Kidney tubule cell (primary cell): ENCODE data around the gene REEP3.

Source experiments
- DNase-seq: peaks from one replicate; pipeline ENCODE4 v3.0.0-alpha.2; 2018; ENCODE audit warnings: low spot score

REEP3 gene

DNA sequence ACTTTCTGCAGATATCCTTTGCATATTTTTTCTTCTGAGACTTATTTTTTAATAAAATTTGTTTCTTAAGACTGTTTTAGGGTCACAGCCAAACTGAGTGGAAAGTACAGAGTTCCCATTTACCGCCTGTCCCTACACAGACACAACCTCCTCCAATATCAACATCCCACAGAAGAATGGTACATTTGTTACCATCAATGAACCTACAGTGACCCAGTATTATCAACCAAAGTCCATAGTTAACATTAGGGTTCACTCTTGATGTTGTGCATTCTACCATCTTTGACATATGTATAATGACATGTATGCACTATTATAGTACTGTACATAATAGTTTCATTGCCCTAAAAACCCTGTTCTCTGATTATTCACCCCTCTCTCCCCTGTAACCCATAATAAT lies 14.6 kb upstream of the REEP3 start:
- no peak for DNase-seq

GRCh38 chr10:63515002-63515763 lies 6.0 kb upstream of the REEP3 start:
- peak; percentile 64 for DNase-seq

- DNase-seq, result no peak
Observed at GRCh38 chr10:63516207-63516606, 5.0 kb upstream of the REEP3 start.

DNA sequence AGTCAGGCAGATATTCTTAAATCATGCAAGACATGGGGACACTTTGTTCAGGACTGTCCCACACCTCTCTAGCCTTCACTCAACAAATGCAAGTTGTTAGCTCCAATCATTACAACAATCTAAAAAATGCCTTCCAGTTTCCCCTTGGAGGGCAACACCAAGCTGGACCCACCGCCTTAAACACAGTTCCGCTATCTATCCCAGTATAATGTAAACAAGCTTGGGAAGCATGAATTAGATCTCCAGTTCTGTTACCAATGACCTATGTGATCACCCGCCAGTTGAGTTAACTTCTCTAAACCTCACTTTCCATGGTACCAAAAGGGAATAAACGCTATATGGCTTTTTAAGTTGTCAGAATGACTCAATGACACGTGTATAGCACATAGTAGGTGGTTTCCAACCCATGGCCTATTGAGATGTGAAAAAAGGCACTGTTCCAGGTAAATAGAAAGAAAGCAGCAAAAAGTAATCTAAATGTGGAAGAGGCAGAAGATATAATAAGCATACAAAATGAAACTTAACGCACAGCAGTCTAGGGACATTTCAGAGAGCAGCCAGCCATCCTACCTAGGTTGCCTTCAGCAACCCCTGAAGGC lies 2.4 kb upstream of the REEP3 start:
- DNase-seq, result no peak

DNA sequence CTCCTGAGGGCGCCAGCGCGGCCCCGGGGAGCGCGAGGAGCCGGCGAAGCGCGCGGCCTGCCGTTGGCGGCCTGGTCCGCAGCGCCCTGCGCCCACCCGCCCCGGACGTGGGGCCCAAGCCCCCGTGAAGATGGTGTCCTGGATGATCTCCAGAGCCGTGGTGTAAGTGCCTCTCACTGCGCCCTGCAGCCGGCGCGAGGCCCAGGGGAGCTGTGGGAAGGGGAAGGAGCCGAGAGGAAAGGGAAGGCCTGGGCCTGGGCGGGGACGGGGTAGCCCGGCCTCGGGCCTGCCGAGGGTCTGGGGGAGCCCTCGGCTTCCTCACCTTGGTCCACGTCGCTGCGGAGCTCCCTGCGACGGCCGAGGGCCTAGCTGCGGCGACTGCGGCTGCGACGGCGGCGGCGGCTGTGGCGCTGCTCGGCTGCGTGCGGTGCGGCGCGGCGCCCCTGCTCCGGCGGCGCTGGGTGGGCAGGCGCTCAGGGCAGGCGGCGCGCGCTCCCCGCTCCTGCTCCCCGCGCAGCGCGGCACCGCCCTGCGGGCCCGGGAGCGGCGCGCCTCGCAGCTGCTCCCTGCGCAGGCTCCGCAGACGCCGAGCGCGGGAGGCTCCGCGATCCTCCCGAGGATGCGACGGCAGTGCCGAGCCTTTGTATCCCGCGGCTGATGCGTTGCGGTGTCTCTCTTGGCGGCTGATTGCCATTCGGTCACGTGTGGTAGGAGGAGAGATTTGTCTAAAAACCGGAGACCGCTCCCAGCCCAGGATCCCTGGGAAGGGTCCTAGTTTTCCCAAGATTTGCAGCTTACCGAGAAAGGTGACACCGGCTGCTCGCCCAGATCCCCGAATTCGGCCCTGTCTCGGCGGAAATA lies 445 bp downstream of the REEP3 start:
- DNase-seq, result peak; percentile 79

GRCh38 chr10:63522277-63522687 lies 1.1 kb downstream of the REEP3 start:
- peak; percentile 41 for DNase-seq

DNA sequence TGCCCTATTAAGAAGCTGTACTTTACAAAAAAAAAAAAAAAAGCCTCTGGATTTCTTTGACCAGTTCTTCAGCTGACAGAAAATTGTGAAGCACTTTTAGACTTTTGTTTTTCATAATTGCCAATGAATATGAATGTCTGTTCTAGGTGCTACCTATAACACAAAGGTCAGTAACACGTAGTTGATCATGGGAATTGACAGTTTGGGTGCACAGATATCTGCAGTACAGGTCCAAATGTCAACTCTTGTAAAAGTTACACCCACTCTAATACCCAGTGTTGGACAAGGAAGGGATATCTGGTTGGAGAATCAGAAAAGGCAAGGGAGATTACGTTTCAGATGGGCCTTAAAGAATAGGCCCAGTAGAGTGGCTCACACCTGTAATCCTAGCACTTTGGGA lies 1.8 kb downstream of the REEP3 start:
- no peak for DNase-seq

DNA sequence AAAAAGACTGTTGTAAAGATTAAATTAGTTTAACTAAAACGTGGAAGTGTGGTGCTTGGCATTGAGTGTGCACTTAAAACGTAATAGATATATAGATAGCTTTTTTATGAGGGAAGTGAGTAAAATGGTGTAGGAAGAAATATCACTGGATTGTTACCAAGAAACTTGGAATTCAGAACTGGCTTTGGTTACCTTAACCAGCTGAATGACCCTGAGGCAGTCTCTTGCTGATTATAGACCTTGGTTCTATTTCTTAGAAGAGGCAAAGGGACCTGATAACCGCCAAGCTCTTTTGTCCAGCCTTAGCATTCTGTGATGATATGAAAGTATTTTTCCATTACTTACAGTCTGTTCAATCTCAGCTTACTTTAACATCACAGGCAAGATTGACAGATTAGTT lies 3.8 kb downstream of the REEP3 start:
- no peak for DNase-seq

DNA sequence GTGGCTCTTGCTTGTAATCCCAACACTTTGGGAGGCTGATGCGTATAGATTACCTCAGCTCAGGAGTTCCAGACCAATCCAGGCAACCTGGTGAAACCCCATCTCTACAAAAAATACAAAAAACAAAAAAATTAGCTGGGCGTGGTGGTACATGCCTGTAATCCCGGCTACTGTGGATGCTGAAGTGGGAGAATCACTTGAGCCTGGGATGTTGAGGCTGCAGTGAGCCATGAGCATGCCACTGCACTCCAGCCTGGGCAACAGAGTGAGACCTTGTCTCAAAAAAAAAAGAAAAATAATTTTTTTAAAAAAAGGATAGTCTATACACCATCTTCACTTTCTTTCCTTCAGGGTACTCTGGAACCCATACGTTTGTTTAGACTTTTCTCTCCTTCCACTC lies 6.2 kb downstream of the REEP3 start:
- DNase-seq, result no peak

GRCh38 chr10:63528084-63528744 lies 7.0 kb downstream of the REEP3 start:
- no peak for DNase-seq

DNA sequence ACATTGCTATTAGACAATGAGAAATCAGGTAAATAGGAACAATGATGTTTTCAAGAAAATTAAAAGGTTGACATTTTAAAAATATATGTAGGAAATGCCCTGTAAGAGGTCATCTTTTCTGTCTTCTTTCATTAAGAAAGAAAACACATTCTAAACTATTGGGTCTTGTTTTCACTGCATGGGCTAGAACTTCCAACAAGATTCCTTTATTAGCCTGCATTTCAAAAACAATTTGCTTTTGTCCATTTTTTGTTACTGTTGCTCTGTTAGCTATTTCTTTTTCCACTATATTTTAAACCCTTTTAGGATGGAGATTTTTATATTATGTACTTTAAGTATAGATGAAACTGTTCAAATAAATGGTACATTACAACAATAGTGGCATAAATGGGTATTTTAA lies 9.2 kb downstream of the REEP3 start:
- no peak for DNase-seq

DNA sequence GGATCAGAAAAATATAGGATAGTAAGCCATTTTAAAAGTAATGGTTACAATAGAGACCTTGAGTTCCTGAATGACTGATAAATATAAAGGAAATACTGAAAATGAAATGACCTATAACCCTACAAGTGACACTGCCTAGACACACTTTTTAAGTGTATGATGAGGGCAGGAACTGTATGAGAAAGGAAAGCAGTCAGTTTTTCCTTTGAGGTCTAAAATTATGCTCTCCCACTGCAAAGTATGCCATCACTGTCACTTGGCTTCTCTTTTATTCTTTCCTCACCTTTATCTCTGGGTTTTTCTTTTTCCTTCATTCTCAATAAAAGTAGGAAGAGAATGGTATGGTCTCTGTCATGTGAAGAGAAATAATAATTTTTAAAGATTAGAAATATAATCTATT lies 13.5 kb downstream of the REEP3 start:
- no peak for DNase-seq

DNA sequence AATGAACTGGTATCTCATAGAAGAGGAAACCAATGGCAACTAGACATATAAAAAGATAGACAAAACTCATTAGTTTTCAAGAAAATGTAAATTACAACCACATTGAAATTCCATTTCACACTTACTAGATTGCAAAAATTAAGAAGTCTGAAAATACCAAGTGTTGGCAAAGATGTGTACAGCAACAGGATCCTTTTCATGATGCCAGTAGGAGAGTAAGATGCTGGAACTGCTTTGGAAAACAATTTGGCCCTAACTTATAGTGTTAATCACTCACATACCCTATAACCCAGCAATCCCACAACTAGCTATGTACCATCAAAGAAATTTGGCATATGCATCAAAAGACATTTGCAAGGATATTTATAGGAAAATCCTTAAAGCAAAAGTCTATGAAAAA lies 15.5 kb downstream of the REEP3 start:
- DNase-seq, result no peak

GRCh38 chr10:63537536-63537935 lies 16.3 kb downstream of the REEP3 start:
- DNase-seq, result peak; percentile 50

GRCh38 chr10:63539377-63539776 lies 18.2 kb downstream of the REEP3 start:
- DNase-seq, result no peak

DNA sequence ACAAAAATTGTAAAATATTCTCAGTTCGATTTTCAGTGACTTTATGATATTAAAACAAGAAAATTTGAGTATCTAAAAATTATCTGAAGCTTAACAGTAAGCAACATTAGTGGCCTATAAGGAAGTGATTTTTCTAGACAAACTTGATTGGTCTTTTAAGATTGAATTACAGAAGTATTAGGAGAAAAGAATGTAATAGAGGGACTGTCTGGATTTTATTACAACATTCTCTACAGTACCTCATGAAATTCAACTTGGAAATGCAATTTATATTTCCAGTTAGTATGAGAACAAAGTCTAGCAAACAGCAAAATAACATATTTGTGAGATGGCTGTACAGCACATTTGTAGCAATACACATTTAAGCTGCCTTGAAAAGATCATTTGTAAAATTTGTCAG lies 18.8 kb downstream of the REEP3 start:
- no peak for DNase-seq

GRCh38 chr10:63542835-63543575 lies 21.8 kb downstream of the REEP3 start:
- peak; percentile 69 for DNase-seq

DNA sequence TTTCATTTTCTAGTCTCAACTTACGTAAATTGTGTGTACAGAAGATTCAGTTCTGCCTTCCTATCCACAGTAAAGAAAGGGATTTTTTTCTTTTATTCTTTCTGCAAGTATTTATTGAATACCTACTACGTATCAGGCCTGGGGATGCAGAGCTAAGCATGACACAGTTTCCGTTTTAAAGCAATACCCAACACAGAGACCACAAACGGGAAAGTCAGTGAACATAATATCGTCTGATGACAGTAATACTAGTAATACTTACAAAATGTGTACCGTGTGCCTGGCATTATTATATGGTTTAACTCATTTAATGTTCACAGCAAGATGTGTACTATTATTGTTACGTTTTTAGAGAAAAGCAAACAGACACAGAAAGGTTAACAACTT lies 22.4 kb downstream of the REEP3 start:
- no peak for DNase-seq

DNA sequence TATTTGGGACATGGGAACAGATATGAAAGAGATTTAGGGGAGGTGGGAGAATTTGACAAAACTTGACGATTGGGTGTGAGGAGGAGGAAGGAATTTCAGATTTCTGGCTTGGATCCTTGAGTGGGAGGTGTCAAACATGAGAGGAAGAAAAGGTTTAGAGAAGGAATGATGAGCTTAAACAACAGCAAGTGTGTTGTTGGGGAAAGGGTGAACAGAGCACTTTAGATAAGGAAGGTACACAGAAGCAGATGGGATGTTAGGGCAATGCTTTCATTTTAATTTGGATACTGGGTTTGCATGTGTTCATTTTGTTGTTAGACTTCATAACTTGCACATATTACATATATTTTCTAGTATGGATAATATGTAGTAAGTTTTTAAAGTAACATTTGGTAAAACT lies 23.2 kb downstream of the REEP3 start:
- no peak for DNase-seq

DNA sequence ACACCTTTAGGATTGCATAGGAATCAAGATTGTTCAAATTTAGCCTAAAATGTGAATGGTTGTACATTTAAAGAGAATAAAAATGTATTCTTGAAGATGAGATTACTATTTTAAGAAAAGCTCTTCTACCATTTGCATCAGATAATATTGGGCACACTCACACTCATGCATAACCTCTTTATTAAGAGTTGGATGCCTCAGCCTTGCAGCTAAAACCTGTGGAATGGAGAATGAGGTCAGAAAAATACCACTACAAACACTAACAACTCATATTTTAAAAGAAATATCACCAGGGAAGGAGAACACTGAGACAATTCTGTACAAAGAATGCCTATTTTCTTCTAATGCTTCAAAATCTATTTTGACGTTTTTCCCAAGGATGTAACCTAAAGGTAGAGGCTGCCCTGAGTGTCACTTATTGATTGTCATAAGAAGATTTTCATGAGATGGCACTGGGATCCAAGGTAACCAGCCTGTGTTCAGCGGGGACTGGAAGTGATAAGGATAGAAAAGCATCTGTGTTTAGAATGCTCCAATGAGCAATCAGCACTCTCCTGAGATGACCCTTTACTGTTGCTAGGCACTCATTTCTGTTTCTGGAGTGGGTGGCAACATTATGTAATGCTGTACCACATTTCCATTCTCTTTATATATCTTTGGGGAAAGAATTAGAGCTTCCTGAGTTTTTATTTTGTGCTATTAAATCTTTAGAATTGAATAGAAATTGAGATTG lies 26.6 kb downstream of the REEP3 start:
- DNase-seq, result no peak

GRCh38 chr10:63548860-63549259 lies 27.7 kb downstream of the REEP3 start:
- no peak for DNase-seq
